Measurements from ENCODE around the gene EXOC8. TPM values are rescaled to one million over a fixed set of nuclear protein-coding genes. Genes with fewer than 3 reads are reported as not detected.

The EXOC8 gene, protein sequence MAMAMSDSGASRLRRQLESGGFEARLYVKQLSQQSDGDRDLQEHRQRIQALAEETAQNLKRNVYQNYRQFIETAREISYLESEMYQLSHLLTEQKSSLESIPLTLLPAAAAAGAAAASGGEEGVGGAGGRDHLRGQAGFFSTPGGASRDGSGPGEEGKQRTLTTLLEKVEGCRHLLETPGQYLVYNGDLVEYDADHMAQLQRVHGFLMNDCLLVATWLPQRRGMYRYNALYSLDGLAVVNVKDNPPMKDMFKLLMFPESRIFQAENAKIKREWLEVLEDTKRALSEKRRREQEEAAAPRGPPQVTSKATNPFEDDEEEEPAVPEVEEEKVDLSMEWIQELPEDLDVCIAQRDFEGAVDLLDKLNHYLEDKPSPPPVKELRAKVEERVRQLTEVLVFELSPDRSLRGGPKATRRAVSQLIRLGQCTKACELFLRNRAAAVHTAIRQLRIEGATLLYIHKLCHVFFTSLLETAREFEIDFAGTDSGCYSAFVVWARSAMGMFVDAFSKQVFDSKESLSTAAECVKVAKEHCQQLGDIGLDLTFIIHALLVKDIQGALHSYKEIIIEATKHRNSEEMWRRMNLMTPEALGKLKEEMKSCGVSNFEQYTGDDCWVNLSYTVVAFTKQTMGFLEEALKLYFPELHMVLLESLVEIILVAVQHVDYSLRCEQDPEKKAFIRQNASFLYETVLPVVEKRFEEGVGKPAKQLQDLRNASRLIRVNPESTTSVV
- total RNA-seq (2021; fragmentation: NEBNext Ultra II Directional; extraction: Animal tissue kit (Norgen Biotek cat#: 25700)) (9.4 and 9.8 TPM in 2 replicates), polyA plus RNA-seq (2011; rRNA removed) (2.0 and 2.3 TPM in 2 replicates), polyA minus RNA-seq (2011; rRNA and poly(A)+ RNA removed) (7.8 and 8.0 TPM in 2 replicates)
- 2.5 TPM for polyA plus RNA-seq (2011; cell fraction: cytosol; rRNA removed)
- 3.4 TPM for polyA plus RNA-seq (2011; cell fraction: nucleus; rRNA removed)
- 2.8 to 4.8 TPM (median 3.6 TPM) in 4 replicates for polyA plus RNA-seq (2012, experiment 1 of 2)
- 0.50 TPM for polyA plus RNA-seq (2012, experiment 2 of 2)
- polyA plus RNA-seq (2013, experiment 1 of 2) = 4.2 TPM
- polyA plus RNA-seq (2013, experiment 2 of 2) = 4.3 TPM
- 5.7 TPM for polyA minus RNA-seq (2011; cell fraction: cytosol; rRNA and poly(A)+ RNA removed)
- polyA minus RNA-seq (2011; cell fraction: nucleus; rRNA and poly(A)+ RNA removed) = 5.5 TPM
- long read RNA-seq, experiment 1, full-length matches to known transcripts = 5 of 5 reads
- long read RNA-seq, experiment 1, partial matches to known transcripts = 0 of 5 reads
- long read RNA-seq, experiment 1, other reads (novel, unspliced or antisense) = 0 of 5 reads
- long read RNA-seq, experiment 2, full-length matches to known transcripts = 1 of 1 reads
- long read RNA-seq, experiment 2, partial matches to known transcripts = 0 of 1 reads
- long read RNA-seq, experiment 2, other reads (novel, unspliced or antisense) = 0 of 1 reads

DNA sequence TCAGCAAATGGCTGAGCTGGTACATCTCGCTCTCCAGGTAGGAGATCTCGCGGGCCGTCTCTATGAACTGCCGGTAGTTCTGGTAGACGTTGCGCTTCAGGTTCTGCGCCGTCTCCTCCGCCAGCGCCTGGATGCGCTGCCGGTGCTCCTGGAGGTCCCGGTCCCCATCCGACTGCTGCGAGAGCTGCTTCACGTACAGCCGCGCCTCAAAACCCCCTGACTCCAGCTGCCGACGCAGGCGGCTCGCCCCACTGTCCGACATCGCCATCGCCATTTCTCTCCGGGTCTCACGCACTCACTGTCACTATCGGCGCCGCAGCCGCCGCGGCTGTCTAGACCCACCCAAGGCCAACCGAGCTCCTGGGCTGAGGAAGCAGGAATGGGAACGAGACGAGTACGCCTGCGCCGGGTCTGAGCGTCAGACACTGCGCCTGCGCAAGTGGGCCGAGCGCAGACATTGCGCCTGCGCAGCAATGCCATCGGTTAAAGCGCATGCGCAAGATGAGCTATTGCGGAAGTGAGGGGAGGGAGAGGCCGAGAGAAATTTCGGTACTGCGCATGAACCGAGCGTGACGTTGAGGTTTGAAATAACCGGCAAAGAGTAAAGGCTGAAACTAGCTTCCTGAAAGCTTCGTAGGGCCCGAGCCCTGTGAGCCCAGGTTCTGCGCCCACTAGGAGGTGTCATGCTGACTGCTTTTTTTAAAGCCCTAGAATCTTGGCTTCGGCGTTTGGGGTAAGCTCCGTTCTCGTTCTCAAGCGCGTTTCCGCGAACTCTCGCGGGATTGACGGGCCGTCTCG is at the start of gene EXOC8:
TSS of gene EXOC8 (minus strand) at position 381 of the 798 bp plus-strand sequence. CDS start at position 274, 107 bp downstream.
- FAIRE-seq = peak; percentile 84
- POLR2A ChIA-PET (ENCODE audit: partially characterized antibody) = interaction anchor here (1.0 to 2.0 kb wide), 6 partner anchors 10 to 168 kb away, joined by 3 to 8 read pairs (median 4); partner anchors contain the start of gene EGLN1
- Histone ChIP-seq H2BK12ac (ENCODE audit: low read depth, low read length) (peak within 1 kb of the TSS; percentile 80; the same call in 1 of the 2 replicates), H3K23ac (ENCODE audit: insufficient read length) (no peak within 1 kb of the TSS), H4K5ac (ENCODE audit: insufficient read length, low read depth, low read length) (peak within 1 kb of the TSS; percentile 72), H3K27ac (ENCODE audit: low read depth, low read length) (peak within 1 kb of the TSS; percentile 78; the same call in 1 of the 2 replicates), H3K56ac (replicated peaks; ENCODE audit: insufficient read length, low read depth, low read length) (peak within 1 kb of the TSS; percentile 92), H4K91ac (replicated peaks; ENCODE audit: insufficient read length, low read length) (peak within 1 kb of the TSS; percentile 85), H3K14ac (ENCODE audit: insufficient read length) (no peak within 1 kb of the TSS), H3K4me2 (ENCODE audit: insufficient read depth in 1 of 2, low read depth in 2 of 2, low read length in 2 of 2) (peak within 1 kb of the TSS; percentile 93 to 98), H2BK120ac (replicated peaks; ENCODE audit: low read depth, low read length) (no peak within 1 kb of the TSS), H3K27me3 (replicated peaks in 1 of 4; ENCODE audit: control insufficient read depth in 3 of 4, extremely low read depth in 1 of 4, insufficient read depth in 3 of 4, low read length in 3 of 4) (no peaks in the 10 kb centered on the region), H2BK5ac (ENCODE audit: low read depth, low read length) (peak within 1 kb of the TSS; percentile 97), H3K9me3 (ENCODE audit: insufficient read depth in 2 of 2, low read depth in 1 of 2, low read length in 1 of 2) (no peaks in the 10 kb centered on the region), H3K23me2 (ENCODE audit: low read depth, low read length) (peaks cover 20% of the 10 kb centered on the region), H3K79me2 (ENCODE audit: control insufficient read depth in 1 of 2, insufficient read depth in 2 of 2, low read length in 2 of 2) (peaks cover 13 to 59% of the 10 kb centered on the region in 2 experiments), H3K18ac (ENCODE audit: extremely low read depth, low read length) (peak within 1 kb of the TSS; percentile 88), H2AK5ac (ENCODE audit: low read depth, low read length) (no peak within 1 kb of the TSS), H4K20me1 (replicated peaks in 1 of 2; ENCODE audit: control insufficient read depth in 1 of 2, insufficient read depth in 2 of 2, low read length in 2 of 2) (peaks cover 5% of the 10 kb centered on the region in 2 experiments), H3K4me1 (replicated peaks in 1 of 4; ENCODE audit: control insufficient read depth in 3 of 4, insufficient read depth in 4 of 4, low read length in 3 of 4) (peaks cover 6 to 19% (median 8%) of the 10 kb centered on the region in 4 experiments), H3K36me3 (ENCODE audit: control insufficient read depth in 2 of 4, insufficient read depth in 4 of 4, low read length in 3 of 4) (peaks cover 0 to 3% (median under 1%) of the 10 kb centered on the region in 4 experiments; a peak in 2 of 8 replicates), H2BK15ac (ENCODE audit: low read length) (no peak within 1 kb of the TSS), H2AFZ (ENCODE audit: low read length) (peak within 1 kb of the TSS; percentile 99), H4K8ac (ENCODE audit: extremely low read depth, insufficient read depth, low read length) (peak within 1 kb of the TSS; percentile 90), H3K4ac (replicated peaks; ENCODE audit: insufficient read length, low read depth, low read length) (peak within 1 kb of the TSS; percentile 44), H3K4me3 (ENCODE audit: extremely low read depth in 1 of 4, insufficient read depth in 2 of 4, low read depth in 3 of 4, low read length in 4 of 4) (peak within 1 kb of the TSS; percentile 89 to 100 (median 98)), H2BK20ac (ENCODE audit: low read length) (no peak within 1 kb of the TSS; the same call in 1 of the 2 replicates), H3K79me1 (ENCODE audit: low read depth, low read length) (peaks cover 8% of the 10 kb centered on the region; the same call in 1 of the 2 replicates), H3K9ac (replicated peaks in 1 of 4; ENCODE audit: extremely low read depth in 1 of 4, low read depth in 3 of 4, low read length in 3 of 4) (peak within 1 kb of the TSS; percentile 73 to 90 (median 88))
- peak; percentile 94 to 99 for DNase-seq (ENCODE audit: low read depth in 1 of 2, low spot score in 2 of 2)
- CTCF ChIA-PET (ENCODE audit: partially characterized antibody) = interaction anchor here (0.5 to 2.6 kb wide), 8 partner anchors 13 to 266 kb away, joined by 3 to 6 read pairs (median 4); no protein-coding TSS in a partner anchor
- WGBS, 2 experiments (ENCODE audit: extremely low coverage in 1 of 2, insufficient coverage in 1 of 2, insufficient read length in 1 of 2, insufficient replicate concordance in 2 of 2, low coverage in 1 of 2, low lambda C conversion rate in 2 of 2, missing lambda C conversion rate in 1 of 2) = 1% methylated on average over 71 of the region's 74 CpGs; no CpG with 5 or more reads in 1 of the 2 experiments
- TF ChIP-seq CHD2 (IDR thresholded peaks at IDR 0.05; ENCODE audit: low read length) (peak; percentile 99), RAD21 (IDR thresholded peaks at IDR 0.05 in 1 of 2, conservative IDR thresholded peaks at IDR 0.05 in 1 of 2; ENCODE audit: low read depth in 2 of 2, low read length in 2 of 2) (no peak)
